K562 (cell line): ENCODE data around the gene TMEM108. TPM values are rescaled to one million over a fixed set of nuclear protein-coding genes. Genes with fewer than 3 reads are reported as not detected.

Experiments used
- ATAC-seq: fragments of 200-7000 bp; cut with Tn5 transposase; 3 replicates; pipeline ENCODE4 v1.9.1; 2020; ENCODE audit warnings: moderate library complexity
- BruUV-seq: library from RNA; stranded (reverse); fragments of 400-500 nt; replicated peaks from 2 replicates; lab custom pipeline; 2021; lab: Mats Ljungman, UMichigan
- CTCF ChIA-PET: fragments of 300-600 bp; formaldehyde crosslinking; extraction: SDS; loops from one replicate; lab custom pipeline; 2021; ENCODE audit warnings: low intra/inter-chr PET ratio; lab: Yijun Ruan, JAX
- POLR2A ChIA-PET: fragments of 300-600, 350-650 bp; sonication (Branson Sonifier 250); formaldehyde crosslinking; extraction: SDS; loops from one replicate; lab custom pipeline; 2021; ENCODE audit warnings: antibody characterized with exemption, inconsistent platforms; lab: Yijun Ruan, JAX
- DNase-seq, 4 experiments: peaks; one replicate each; pipeline versions ENCODE4 v3.0.0 to v3.0.0-alpha.2; 2011 to 2018; ENCODE audit warnings: low spot score in 3 of 4, mixed read lengths in 3 of 4; ENCODE audit errors: extremely low read depth in 1 of 4
- FAIRE-seq: peaks from 2 replicates; lab custom pipeline; 2011; peaks lifted over from hg19 to GRCh38; lab: Jason Lieb, UNC
- H2AFZ ChIP-seq: 2 replicates; pipeline ENCODE4 v1.6.0; 2011; ENCODE audit warnings: low read depth, low read length, control low read depth, inconsistent platforms
- H3K27ac ChIP-seq: fragments of 200-600 bp; 3 replicates; pipeline ENCODE4 v1.8.0; 2011; ENCODE audit warnings: low read depth, mild to moderate bottlenecking, control low read depth, inconsistent platforms, low read length, moderate library complexity, mixed read lengths; ENCODE audit errors: extremely low read depth
- H3K27me3 ChIP-seq, 2 experiments: fragments of 300-600 bp in 1 of 2; 2 replicates in 1 of 2; 3 replicates in 1 of 2; pipeline versions ENCODE4 v1.6.0 to v1.8.0; 2011; ENCODE audit warnings: inconsistent platforms in 2 of 2, low read length in 2 of 2, mild to moderate bottlenecking in 1 of 2, mixed read lengths in 1 of 2, moderate library complexity in 1 of 2; ENCODE audit not compliant: control insufficient read depth in 2 of 2, insufficient read depth in 2 of 2
- H3K36me3 ChIP-seq: fragments of 300-600 bp; 3 replicates; pipeline ENCODE4 v1.8.0; 2011; ENCODE audit warnings: mild to moderate bottlenecking, low read length, inconsistent platforms; ENCODE audit not compliant: control insufficient read depth, insufficient read depth
- H3K4me1 ChIP-seq, 2 experiments: fragments of 200-600 bp in 1 of 2; replicated peaks in 1 of 2; 2 replicates in 1 of 2; 3 replicates in 1 of 2; pipeline versions ENCODE4 v1.5.1 to v1.8.0; 2011; ENCODE audit warnings: inconsistent platforms in 2 of 2, low read length in 2 of 2, mild to moderate bottlenecking in 1 of 2, mixed read lengths in 1 of 2, moderate library complexity in 1 of 2; ENCODE audit not compliant: control insufficient read depth in 2 of 2, insufficient read depth in 2 of 2
- H3K4me2 ChIP-seq: 2 replicates; pipeline ENCODE4 v1.6.1; 2011; ENCODE audit warnings: low read length, control low read depth, inconsistent platforms, mixed read lengths; ENCODE audit not compliant: insufficient read depth
- H3K4me3 ChIP-seq: fragments of 200-600 bp; sonication (generic), shearing (Covaris generic); 2 replicates; pipeline ENCODE4 v1.5.1; 2016; ENCODE audit warnings: control low read depth, inconsistent platforms
- H3K79me2 ChIP-seq: fragments of 200-600 bp; 3 replicates; pipeline ENCODE4 v1.8.0; 2011; ENCODE audit warnings: low read length, inconsistent platforms; ENCODE audit not compliant: control insufficient read depth, insufficient read depth
- H3K9ac ChIP-seq, 2 experiments: 2 replicates each; pipeline versions ENCODE4 v1.6.0 to v1.6.1; 2011; ENCODE audit warnings: low read depth in 2 of 2, low read length in 2 of 2, control low read depth in 1 of 2, inconsistent platforms in 1 of 2, mild to moderate bottlenecking in 1 of 2, mixed read lengths in 1 of 2; ENCODE audit not compliant: insufficient read depth in 1 of 2
- H3K9me1 ChIP-seq: one replicate; pipeline ENCODE4 v1.6.0; 2011; ENCODE audit warnings: inconsistent platforms, mild to moderate bottlenecking, low read length, moderate library complexity; ENCODE audit not compliant: control insufficient read depth, insufficient read depth
- H3K9me3 ChIP-seq: replicated peaks from 2 replicates; pipeline ENCODE4 v1.5.1; 2011; ENCODE audit warnings: low read depth, low read length, inconsistent platforms; ENCODE audit not compliant: control insufficient read depth, insufficient read depth
- H4K20me1 ChIP-seq: replicated peaks from 2 replicates; pipeline ENCODE4 v1.6.1; 2011; ENCODE audit warnings: low read length, inconsistent platforms, mixed read lengths; ENCODE audit not compliant: control insufficient read depth, insufficient read depth
- ATF6 ChIP-seq: sonication (generic); formaldehyde crosslinking; IDR thresholded peaks from 2 replicates; pipeline ENCODE4 v1.4.0; 2020; ENCODE audit warnings: mild to moderate bottlenecking, missing genetic modification reagents
- BACH1 ChIP-seq: fragments of 200-800 bp; sonication (Bioruptor generic); IDR thresholded peaks from 2 replicates; pipeline ENCODE4 v1.6.1; 2016; ENCODE audit warnings: missing genetic modification characterization, missing compliant biosample characterization
- CBFB ChIP-seq: sonication (generic); formaldehyde crosslinking; IDR thresholded peaks from 2 replicates; pipeline ENCODE4 v1.4.0; 2020; ENCODE audit warnings: mild to moderate bottlenecking, missing genetic modification reagents
- CHAMP1 ChIP-seq: fragments of 450-650 bp; IDR thresholded peaks from 2 replicates; pipeline ENCODE4 v1.6.1; 2016; ENCODE audit warnings: mild to moderate bottlenecking
- CREB1 ChIP-seq, 2 experiments: sonication (generic) in 1 of 2; formaldehyde crosslinking in 1 of 2; IDR thresholded peaks; 2 replicates each; pipeline versions ENCODE4 v1.6.1 to v1.8.0; 2012 to 2022; ENCODE audit warnings: inconsistent platforms in 1 of 2, mild to moderate bottlenecking in 1 of 2, missing genetic modification reagents in 1 of 2, moderate library complexity in 1 of 2
- DIDO1 ChIP-seq: fragments of 450-650 bp; IDR thresholded peaks from 2 replicates; pipeline ENCODE4 v1.6.1; 2016; ENCODE audit warnings: low read depth, missing biosample characterization, missing genetic modification characterization
- EWSR1 ChIP-seq: fragments of 450-650 bp; IDR thresholded peaks from 2 replicates; pipeline ENCODE4 v1.6.1; 2018; ENCODE audit warnings: borderline replicate concordance, mild to moderate bottlenecking, low read depth, moderate library complexity; ENCODE audit not compliant: partially characterized antibody
- IRF2 ChIP-seq: sonication (generic); formaldehyde crosslinking; IDR thresholded peaks from 2 replicates; pipeline ENCODE4 v1.8.1; 2022; ENCODE audit warnings: mild to moderate bottlenecking, missing genetic modification reagents
- KLF10 ChIP-seq: fragments of 250-450 bp; sonication (Bioruptor Pico); IDR thresholded peaks from 2 replicates; pipeline ENCODE4 v1.6.1; 2021; ENCODE audit warnings: matching md5 sums
- MCM3 ChIP-seq: fragments of 450-650 bp; IDR thresholded peaks from 2 replicates; pipeline ENCODE4 v1.6.1; 2016
- OTX1 ChIP-seq: fragments of 450-650 bp; formaldehyde crosslinking; IDR thresholded peaks from 2 replicates; pipeline ENCODE4 v1.4.0; 2022; ENCODE audit warnings: mild to moderate bottlenecking
- POLR2G ChIP-seq: fragments of 200-400 bp; formaldehyde crosslinking; IDR thresholded peaks from 2 replicates; pipeline ENCODE4 v1.6.1; 2017; ENCODE audit warnings: low read depth, mild to moderate bottlenecking, antibody characterized with exemption, low read length, moderate library complexity
- PRMT5 ChIP-seq: sonication (generic); formaldehyde crosslinking; IDR thresholded peaks from 2 replicates; pipeline ENCODE4 v1.5.0; 2020; ENCODE audit warnings: missing genetic modification reagents
- TARDBP ChIP-seq: fragments of 450-650 bp; IDR thresholded peaks from 2 replicates; pipeline ENCODE4 v1.6.1; 2016
- TRIM24 ChIP-seq, 2 experiments: fragments of 450-650 bp; IDR thresholded peaks; 2 replicates each; pipeline ENCODE4 v1.6.1; 2016
- USF2 ChIP-seq: sonication (generic); formaldehyde crosslinking; IDR thresholded peaks from 2 replicates; pipeline ENCODE4 v1.5.0; 2020; ENCODE audit warnings: missing genetic modification reagents
- ZBTB26 ChIP-seq: fragments of 450-650 bp; formaldehyde crosslinking; IDR thresholded peaks from 2 replicates; pipeline ENCODE4 v1.4.0; 2022; ENCODE audit warnings: missing genetic modification characterization
- WGBS: fragments of 100-300 bp; shearing (Covaris generic); methylation state at CpG from one replicate; pipeline ENCODE4 v1.1.6; 2016; ENCODE audit warnings: low coverage, mixed read lengths; ENCODE audit not compliant: insufficient coverage; ENCODE audit errors: missing lambda C conversion rate; 5-methylcytosine and 5-hydroxymethylcytosine counted together
- in situ Hi-C: fragments of 300-500 bp; cut with MboI; formaldehyde crosslinking; loops from 4 replicates; pipeline ENCODE4 v1.15.0; 2018; ENCODE audit warnings: inconsistent platforms, mixed read lengths
- intact Hi-C: fragments of 100-400 bp; cut with micrococcal nuclease; formaldehyde crosslinking; loops from 2 replicates; pipeline ENCODE4 v1.14.2; 2022
- polyA plus RNA-seq, 8 experiments: library from polyadenylated mRNA; depleted of rRNA in 4 of 8; stranded (reverse) in 5 of 8; unstranded in 3 of 8; fragments of >200 nt; fragmentation: Nextera tagmentation in 2 of 8; fragmentation: Illumina TruSeq in 1 of 8; extraction: Ambion mirVana in 2 of 8; extraction: Trizol in 1 of 8; gene quantifications; 2 replicates each; pipeline versions ENCODE4 v1.2.1 to v1.2.3, GENCODE V29; 2011 to 2014; ENCODE audit warnings: inconsistent platforms in 1 of 8, missing spikeins in 1 of 8
- total RNA-seq, 7 experiments: library from RNA; depleted of rRNA in 6 of 7; stranded (reverse); fragments of >200 nt in 6 of 7; fragmentation: Illumina TruSeq in 2 of 7; extraction: Trizol in 2 of 7; gene quantifications; 2 replicates each; pipeline versions ENCODE4 v1.2.1 to v1.2.3, GENCODE V29; 2011 to 2021; ENCODE audit warnings: low replicate concordance in 1 of 7

TMEM108 gene
- total and polyA plus RNA-seq, 9 of the 15 experiments (the other 6 are each of a cell fraction or from before 2014, with no cell fraction given): 0.65 to 11.1 (median 3.4) TPM

GRCh38 chr3:133047980-133048379 lies 9.8 kb downstream of the TMEM108 start (continued):
- TF ChIP-seq POLR2G: no peak
- no peak for TF ChIP-seq TARDBP
- TF ChIP-seq ZBTB26 (CRISPR knock-in tag): no peak

- no peaks in the 10 kb centered on the region for H3K36me3 ChIP-seq
- no peak for TF ChIP-seq DIDO1
- no peak for TF ChIP-seq USF2 (CRISPR knock-in tag)
- TF ChIP-seq MCM3: no peak
- TF ChIP-seq BACH1 (tag): no peak
- no peak for TF ChIP-seq CREB1 (IDR thresholded peaks at IDR 0.05)
- TF ChIP-seq CREB1 (CRISPR knock-in tag; IDR thresholded peaks at IDR 0.05): no peak
- no peak for TF ChIP-seq IRF2 (CRISPR knock-in tag)
- TF ChIP-seq CBFB (CRISPR knock-in tag): no peak
- no peak for TF ChIP-seq PRMT5 (CRISPR knock-in tag)
- no peak for TF ChIP-seq CHAMP1
- no peak for TF ChIP-seq EWSR1
- no peak for TF ChIP-seq ATF6 (CRISPR knock-in tag)
- no peak for TF ChIP-seq KLF10 (CRISPR knock-in tag)
- TF ChIP-seq TRIM24 (IDR thresholded peaks at IDR 0.05): no peak
- TF ChIP-seq OTX1: no peak
- TF ChIP-seq, all 486 proteins: peak for 0
- no peak overlapping the region for H2AFZ ChIP-seq
- no peak for DNase-seq
- no peak for FAIRE-seq
- intact Hi-C loops: loop anchor here (10.0 kb wide), 2 partner anchors 225 to 395 kb away; partner anchors contain the start of gene ACAD11
- H3K4me2 ChIP-seq: no peak overlapping the region
- H3K4me1 ChIP-seq: no peaks in the 10 kb centered on the region
- no TSS peak for BruUV-seq
- no peak overlapping the region for H3K27ac ChIP-seq
- no peaks in the 10 kb centered on the region for H3K9me3 ChIP-seq
- ChIA-PET CTCF (no interaction called here), POLR2A (no interaction called here)
- no peaks in the 10 kb centered on the region for H3K9me1 ChIP-seq
- no peaks in the 10 kb centered on the region for H3K27me3 ChIP-seq
- no peaks in the 10 kb centered on the region for H4K20me1 ChIP-seq
- in situ Hi-C loops: loop anchor here (25.0 kb wide), 3 partner anchors 312 to 763 kb away; partner anchors contain the start of gene SRPRB
- H3K9ac ChIP-seq: no peak overlapping the region
- no peaks in the 10 kb centered on the region; the same call in 2 of the 3 replicates for H3K79me2 ChIP-seq
- H3K4me3 ChIP-seq: no peak overlapping the region
- ATAC-seq: no peak
- 34% methylated on average over 2 of the region's 2 CpGs for WGBS
Measured at GRCh38 chr3:133049491-133049890, 11.3 kb downstream of the TMEM108 start.
